Measurements from ENCODE around the gene LCK. TPM values are rescaled to one million over a fixed set of nuclear protein-coding genes. Genes with fewer than 3 reads are reported as not detected.
A peak's percentile ranks its signal among the peaks of the same experiment; 100 is the strongest.

The LCK gene
- polyA plus RNA-seq, 1 donor from 2014 or later: 80.5 TPM

- Mint-ChIP-seq H3K36me3 (peaks cover 4% of the 10 kb centered on the region), H3K27ac (peak overlapping the region; percentile 69 to 95 (median 84)), H3K27me3 (no peaks in the 10 kb centered on the region), H3K4me3 (peak overlapping the region in 1 of 4 donors; percentile 49), H3K4me1 (peaks cover 46 to 49% (median 49%) of the 10 kb centered on the region in 3 donors), H3K9me3 (no peaks in the 10 kb centered on the region)
Observed at GRCh38 chr1:32309960-32310359, 58.9 kb downstream of the LCK start.

- Mint-ChIP-seq H3K27ac (peak overlapping the region in 2 of 3 donors; percentile 77 to 84), H3K27me3 (no peaks in the 10 kb centered on the region), H3K4me3 (no peak overlapping the region), H3K36me3 (peaks cover 2% of the 10 kb centered on the region), H3K4me1 (peaks cover 53 to 57% (median 56%) of the 10 kb centered on the region in 3 donors), H3K9me3 (no peaks in the 10 kb centered on the region)
Observed at GRCh38 chr1:32311709-32312393, 60.8 kb downstream of the LCK start.

DNA sequence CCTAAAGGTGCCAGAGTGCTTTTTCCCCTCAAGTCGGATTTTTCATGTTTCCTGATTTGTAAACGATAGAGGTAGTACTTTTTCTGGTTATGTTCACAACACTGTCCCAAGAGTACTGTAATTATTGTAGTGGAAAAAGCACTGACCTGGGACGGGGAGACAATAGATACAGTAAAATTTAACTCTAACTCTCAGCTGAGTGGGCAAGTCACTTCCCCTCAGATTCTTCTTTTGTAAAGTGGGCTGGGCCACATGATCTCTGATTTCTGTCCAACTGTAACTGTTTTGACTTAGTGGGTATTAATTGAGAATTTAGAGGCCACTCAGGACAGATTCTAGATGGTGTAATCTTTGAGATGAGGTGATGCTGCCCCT, 65.8 kb downstream of the LCK start:
- Mint-ChIP-seq H3K36me3 (peaks cover 3% of the 10 kb centered on the region), H3K27ac (peak overlapping the region; percentile 77 to 96 (median 89)), H3K4me1 (peaks cover 33 to 42% (median 39%) of the 10 kb centered on the region in 3 donors), H3K4me3 (peak overlapping the region; percentile 65 to 89 (median 77)), H3K27me3 (no peaks in the 10 kb centered on the region), H3K9me3 (no peaks in the 10 kb centered on the region)

DNA sequence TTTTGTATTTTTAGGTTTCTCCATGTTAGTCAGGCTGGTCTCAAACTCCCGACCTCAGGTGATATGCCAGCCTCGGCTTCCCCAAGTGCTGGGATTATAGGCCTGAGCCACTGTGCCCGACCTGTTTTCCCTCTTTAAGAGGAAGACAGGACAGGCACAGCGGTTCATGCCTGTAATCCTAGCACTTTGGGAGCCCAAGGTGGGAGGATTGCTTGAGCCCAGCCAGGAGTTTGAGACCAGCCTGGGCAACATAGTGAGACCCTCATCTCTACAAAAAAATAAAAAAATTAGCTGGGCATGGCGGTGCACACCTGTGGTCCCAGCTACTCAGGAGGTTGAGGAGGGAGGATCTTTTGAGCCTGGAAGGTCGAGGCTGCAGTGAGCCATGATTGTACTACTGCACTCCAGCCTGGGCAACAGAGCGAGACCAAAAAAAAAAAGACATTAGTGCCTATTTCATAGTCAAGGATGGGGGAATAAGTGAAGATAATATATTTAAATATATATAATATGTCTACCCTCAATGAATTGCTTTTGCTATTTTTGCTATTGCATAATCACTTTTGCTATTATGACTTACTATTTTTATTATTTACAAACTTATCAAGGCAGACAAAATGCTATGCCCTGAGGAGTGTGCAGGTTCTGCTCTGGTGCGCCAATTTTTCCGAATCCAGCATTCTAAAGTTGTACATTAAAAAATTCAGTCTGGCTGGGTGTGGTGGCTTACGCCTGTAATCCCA, 67.2 kb downstream of the LCK start:
- H3K4me1 Mint-ChIP-seq: peaks cover 42 to 49% (median 47%) of the 10 kb centered on the region in 3 donors
- H3K4me3 Mint-ChIP-seq: peak overlapping the region in 1 of 4 donors; percentile 76
- no peaks in the 10 kb centered on the region for H3K9me3 Mint-ChIP-seq
- H3K36me3 Mint-ChIP-seq: peaks cover 3% of the 10 kb centered on the region
- H3K27me3 Mint-ChIP-seq: no peaks in the 10 kb centered on the region
- peak overlapping the region in 1 of 3 donors; percentile 63 for H3K27ac Mint-ChIP-seq

- H3K4me3 Mint-ChIP-seq: peak overlapping the region in 3 of 4 donors; percentile 66 to 86 (median 77)
- no peaks in the 10 kb centered on the region for H3K27me3 Mint-ChIP-seq
- peaks cover 13% of the 10 kb centered on the region for H3K36me3 Mint-ChIP-seq
- peak overlapping the region; percentile 84 to 96 (median 95) for H3K27ac Mint-ChIP-seq
- H3K4me1 Mint-ChIP-seq: peaks cover 37 to 42% (median 40%) of the 10 kb centered on the region in 3 donors
- H3K9me3 Mint-ChIP-seq: no peaks in the 10 kb centered on the region
Observed at GRCh38 chr1:32321712-32322291, 70.7 kb downstream of the LCK start.

GRCh38 chr1:32327204-32327603, 76.1 kb downstream of the LCK start:
- peaks cover 19 to 21% (median 19%) of the 10 kb centered on the region in 3 donors for H3K4me1 Mint-ChIP-seq
- peaks cover 17% of the 10 kb centered on the region for H3K36me3 Mint-ChIP-seq
- H3K9me3 Mint-ChIP-seq: no peaks in the 10 kb centered on the region
- H3K27ac Mint-ChIP-seq: no peak overlapping the region
- H3K27me3 Mint-ChIP-seq: no peaks in the 10 kb centered on the region
- no peak overlapping the region for H3K4me3 Mint-ChIP-seq

GRCh38 chr1:32329931-32330466, 78.9 kb downstream of the LCK start:
- Mint-ChIP-seq H3K27ac (peak overlapping the region in 1 of 3 donors; percentile 33), H3K9me3 (no peaks in the 10 kb centered on the region), H3K4me1 (peaks cover 16 to 26% (median 20%) of the 10 kb centered on the region in 3 donors), H3K36me3 (peaks cover 12% of the 10 kb centered on the region), H3K4me3 (peak overlapping the region in 1 of 4 donors; percentile 10), H3K27me3 (no peaks in the 10 kb centered on the region)

DNA sequence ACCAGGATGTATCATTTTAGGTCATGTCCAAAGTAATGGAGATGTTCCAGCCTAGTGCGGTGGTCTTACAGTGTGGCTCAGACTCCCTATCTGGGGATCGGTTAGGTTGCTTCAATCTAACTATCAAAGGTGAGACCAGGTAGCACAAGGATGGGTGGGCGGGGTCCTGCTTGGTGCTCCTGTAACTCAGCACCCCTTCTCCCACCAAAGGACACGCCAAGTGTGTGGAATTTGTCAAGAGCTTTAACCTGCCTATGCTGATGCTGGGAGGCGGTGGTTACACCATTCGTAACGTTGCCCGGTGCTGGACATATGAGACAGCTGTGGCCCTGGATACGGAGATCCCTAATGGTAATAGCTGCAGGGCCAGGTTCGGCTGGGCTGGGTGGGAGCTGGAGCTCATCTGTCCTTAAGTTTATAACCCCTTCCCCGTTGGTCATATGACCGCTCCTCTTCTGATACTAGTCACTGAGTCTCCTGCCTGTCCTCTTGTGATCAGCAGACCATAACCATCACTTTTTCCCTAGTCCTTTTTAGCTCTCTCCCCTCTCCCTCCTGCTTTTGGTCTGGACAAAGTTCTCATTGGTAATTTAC, 79.6 kb downstream of the LCK start:
- peak overlapping the region in 1 of 3 donors; percentile 2 for H3K27ac Mint-ChIP-seq
- H3K4me3 Mint-ChIP-seq: no peak overlapping the region
- no peaks in the 10 kb centered on the region for H3K9me3 Mint-ChIP-seq
- peaks cover 6% of the 10 kb centered on the region for H3K36me3 Mint-ChIP-seq
- H3K4me1 Mint-ChIP-seq: peaks cover 11 to 26% (median 21%) of the 10 kb centered on the region in 3 donors
- H3K27me3 Mint-ChIP-seq: no peaks in the 10 kb centered on the region

GRCh38 chr1:32331549-32331948, 80.5 kb downstream of the LCK start:
- H3K4me1 Mint-ChIP-seq: peaks cover 11 to 26% (median 21%) of the 10 kb centered on the region in 3 donors
- H3K4me3 Mint-ChIP-seq: peak overlapping the region in 1 of 4 donors; percentile 13
- H3K9me3 Mint-ChIP-seq: no peaks in the 10 kb centered on the region
- peak overlapping the region; percentile 59 to 73 (median 59) for H3K27ac Mint-ChIP-seq
- H3K27me3 Mint-ChIP-seq: no peaks in the 10 kb centered on the region
- H3K36me3 Mint-ChIP-seq: peaks cover 6% of the 10 kb centered on the region

GRCh38 chr1:32332290-32333079, 81.4 kb downstream of the LCK start:
- Mint-ChIP-seq H3K4me1 (peaks cover 17 to 30% (median 28%) of the 10 kb centered on the region in 3 donors), H3K4me3 (no peak overlapping the region), H3K9me3 (no peaks in the 10 kb centered on the region), H3K27me3 (no peaks in the 10 kb centered on the region), H3K36me3 (peaks cover 6% of the 10 kb centered on the region), H3K27ac (peak overlapping the region in 1 of 3 donors; percentile 59)

GRCh38 chr1:32333251-32333963, 82.3 kb downstream of the LCK start:
- Mint-ChIP-seq H3K4me3 (peak overlapping the region; percentile 3 to 69 (median 58)), H3K27me3 (no peaks in the 10 kb centered on the region), H3K36me3 (peaks cover 6% of the 10 kb centered on the region), H3K27ac (peak overlapping the region; percentile 17 to 87 (median 70)), H3K9me3 (no peaks in the 10 kb centered on the region), H3K4me1 (peaks cover 24 to 36% (median 35%) of the 10 kb centered on the region in 3 donors)

GRCh38 chr1:32334274-32334861, 83.3 kb downstream of the LCK start:
- H3K4me3 Mint-ChIP-seq: peak overlapping the region; percentile 87 to 93 (median 91)
- peaks cover 1% of the 10 kb centered on the region for H3K27me3 Mint-ChIP-seq
- no peaks in the 10 kb centered on the region for H3K9me3 Mint-ChIP-seq
- peak overlapping the region; percentile 70 to 89 (median 87) for H3K27ac Mint-ChIP-seq
- peaks cover 4% of the 10 kb centered on the region for H3K36me3 Mint-ChIP-seq
- peaks cover 28 to 44% (median 39%) of the 10 kb centered on the region in 3 donors for H3K4me1 Mint-ChIP-seq

DNA sequence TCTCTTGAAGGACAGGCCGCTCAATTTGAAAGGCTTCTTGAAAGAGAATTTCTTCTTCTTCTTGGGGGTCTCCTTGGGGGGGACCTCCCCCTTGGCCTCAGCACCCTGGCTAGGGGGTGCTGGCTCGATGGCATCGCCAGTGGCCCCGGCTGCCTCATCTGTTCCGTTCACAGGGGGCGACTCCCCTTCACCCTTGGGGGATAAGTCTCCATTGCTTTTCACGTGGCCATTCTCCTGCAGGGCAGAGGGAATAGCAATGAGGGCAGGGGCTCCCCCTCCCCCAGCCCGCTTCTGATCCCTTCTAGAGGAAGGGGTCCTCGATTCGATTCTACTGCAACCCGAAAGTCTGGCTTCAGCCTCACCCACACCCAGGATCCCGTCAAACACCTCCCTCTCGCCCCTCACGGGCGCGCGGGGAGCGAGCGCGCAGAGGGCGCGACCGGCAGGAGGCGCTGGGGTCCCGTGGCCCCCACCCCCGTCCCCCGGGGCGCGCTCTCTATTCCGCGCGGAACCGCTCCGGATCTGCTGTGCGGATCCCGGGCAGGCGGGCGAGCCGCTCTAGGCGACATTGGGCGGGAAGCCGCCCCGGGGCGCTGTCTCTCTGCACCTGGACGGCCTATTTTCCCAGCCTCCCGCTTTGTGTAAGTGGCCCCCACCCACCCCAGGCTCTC, 83.9 kb downstream of the LCK start:
- Mint-ChIP-seq H3K36me3 (no peaks in the 10 kb centered on the region), H3K9me3 (no peaks in the 10 kb centered on the region), H3K27me3 (peaks cover 1% of the 10 kb centered on the region), H3K4me1 (peaks cover 34 to 48% (median 43%) of the 10 kb centered on the region in 3 donors), H3K27ac (peak overlapping the region; percentile 70 to 89 (median 87)), H3K4me3 (peak overlapping the region; percentile 87 to 93 (median 91))
